Measurements from ENCODE around the gene SCEL.

Gene SCEL

DNA sequence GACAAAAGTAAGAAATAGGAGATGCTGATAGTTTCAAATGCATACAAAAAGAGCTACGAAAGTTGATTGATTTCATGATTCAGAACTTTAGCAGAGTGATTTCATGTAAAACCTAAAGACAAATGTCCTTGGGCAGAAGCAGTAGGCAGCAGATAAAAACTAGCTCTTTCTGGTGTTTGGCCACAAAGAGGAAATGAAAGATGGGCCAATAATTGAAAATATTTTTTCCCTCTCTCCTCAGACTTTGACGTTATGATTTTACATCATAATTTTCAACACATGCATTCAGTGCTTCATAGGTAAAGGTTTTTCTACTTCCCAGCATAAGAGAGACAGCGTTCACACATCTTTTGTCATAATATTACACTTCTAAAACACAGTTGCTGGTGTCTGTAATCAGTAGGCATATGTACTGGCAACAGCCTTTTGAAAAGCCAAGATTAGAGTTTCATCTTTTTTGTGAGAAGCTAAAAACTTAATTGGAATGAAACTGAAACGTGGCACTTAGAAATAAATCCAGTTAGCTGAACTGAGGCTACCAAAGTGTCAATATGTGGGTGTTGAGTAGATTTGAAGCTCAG is 9.3 kb downstream of the SCEL start:
- DNase-seq (ENCODE audit: low spot score) = no peak
- TF ChIP-seq, protein P1, sequence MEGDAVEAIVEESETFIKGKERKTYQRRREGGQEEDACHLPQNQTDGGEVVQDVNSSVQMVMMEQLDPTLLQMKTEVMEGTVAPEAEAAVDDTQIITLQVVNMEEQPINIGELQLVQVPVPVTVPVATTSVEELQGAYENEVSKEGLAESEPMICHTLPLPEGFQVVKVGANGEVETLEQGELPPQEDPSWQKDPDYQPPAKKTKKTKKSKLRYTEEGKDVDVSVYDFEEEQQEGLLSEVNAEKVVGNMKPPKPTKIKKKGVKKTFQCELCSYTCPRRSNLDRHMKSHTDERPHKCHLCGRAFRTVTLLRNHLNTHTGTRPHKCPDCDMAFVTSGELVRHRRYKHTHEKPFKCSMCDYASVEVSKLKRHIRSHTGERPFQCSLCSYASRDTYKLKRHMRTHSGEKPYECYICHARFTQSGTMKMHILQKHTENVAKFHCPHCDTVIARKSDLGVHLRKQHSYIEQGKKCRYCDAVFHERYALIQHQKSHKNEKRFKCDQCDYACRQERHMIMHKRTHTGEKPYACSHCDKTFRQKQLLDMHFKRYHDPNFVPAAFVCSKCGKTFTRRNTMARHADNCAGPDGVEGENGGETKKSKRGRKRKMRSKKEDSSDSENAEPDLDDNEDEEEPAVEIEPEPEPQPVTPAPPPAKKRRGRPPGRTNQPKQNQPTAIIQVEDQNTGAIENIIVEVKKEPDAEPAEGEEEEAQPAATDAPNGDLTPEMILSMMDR (IDR thresholded peaks at IDR 0.05; ENCODE audit: extremely low read depth, missing control alignments) = no peak

GRCh38 chr13:77545626-77546412 is 10.3 kb downstream of the SCEL start:
- TF ChIP-seq, protein P1 (IDR thresholded peaks at IDR 0.05; ENCODE audit: extremely low read depth, missing control alignments) = no peak

DNA sequence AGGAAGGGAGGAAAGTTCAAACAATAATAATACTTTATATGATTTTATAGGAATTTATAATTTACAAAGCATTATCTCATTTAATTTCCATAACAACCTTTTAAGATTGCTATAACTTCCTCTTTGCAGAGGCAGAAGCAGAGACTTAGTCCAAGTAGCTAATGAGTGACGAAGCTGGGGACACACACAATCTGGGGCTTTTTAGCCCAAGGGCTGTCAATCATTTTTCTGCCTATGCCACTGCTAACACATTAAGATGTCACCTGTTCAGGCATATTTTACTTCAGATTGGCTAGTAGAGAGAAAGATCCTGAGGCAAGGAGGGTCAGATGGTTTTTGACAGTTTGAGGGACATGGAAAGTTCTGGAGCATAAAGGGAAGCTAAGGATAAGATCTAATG is 12.6 kb downstream of the SCEL start:
- DNase-seq (ENCODE audit: low spot score) = no peak
- TF ChIP-seq, protein P1 (IDR thresholded peaks at IDR 0.05; ENCODE audit: extremely low read depth, missing control alignments) = no peak

More at GRCh38 chr13:77545626-77546412, 10.3 kb downstream of the SCEL start:
- DNase-seq (ENCODE audit: low spot score) = no peak

DNA sequence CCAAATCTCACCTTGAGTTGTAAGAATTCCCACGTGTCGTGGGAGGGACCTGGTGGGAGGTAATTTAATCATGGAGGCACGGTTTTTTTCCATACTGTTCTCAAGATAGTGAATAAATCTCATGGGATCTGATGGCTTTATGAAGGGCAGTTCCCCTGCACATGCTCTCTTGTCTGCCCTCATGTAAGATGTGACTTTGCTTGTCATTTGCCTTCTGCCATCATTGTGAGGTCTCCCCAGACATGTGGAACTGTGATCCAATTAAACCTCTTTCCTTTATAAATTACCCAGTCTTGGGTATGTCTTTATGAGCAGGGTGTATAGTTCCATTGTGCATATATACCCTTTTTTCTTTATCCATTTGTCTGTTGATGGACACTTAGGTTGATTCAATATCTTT is 13.1 kb downstream of the SCEL start:
- DNase-seq (ENCODE audit: low spot score) = no peak
- TF ChIP-seq, protein P1 (IDR thresholded peaks at IDR 0.05; ENCODE audit: extremely low read depth, missing control alignments) = no peak

DNA sequence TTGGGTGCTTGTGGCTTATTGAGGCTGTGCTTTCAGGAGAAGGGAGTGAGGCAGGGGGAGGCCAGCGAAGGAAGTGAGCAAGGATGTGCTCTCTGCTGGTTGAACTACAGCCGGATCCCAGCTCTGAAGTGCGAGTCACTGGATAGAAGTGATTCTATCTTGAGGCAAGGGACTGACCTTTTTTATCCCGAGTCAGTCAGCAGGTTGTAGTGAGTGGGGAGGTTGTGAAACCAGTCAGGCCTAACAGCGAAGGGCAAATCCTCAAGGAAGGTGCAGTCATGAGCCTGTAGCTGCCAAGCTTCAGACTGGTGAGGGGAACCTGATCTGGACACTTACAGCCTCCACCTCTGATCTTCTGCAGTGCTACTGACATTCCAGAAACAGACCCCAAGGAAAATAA is 18.6 kb downstream of the SCEL start:
- no peak for DNase-seq (ENCODE audit: low spot score)
- TF ChIP-seq, protein P1 (IDR thresholded peaks at IDR 0.05; ENCODE audit: extremely low read depth, missing control alignments) = no peak

- DNase-seq (ENCODE audit: low spot score) = no peak
- TF ChIP-seq, protein P1 (IDR thresholded peaks at IDR 0.05; ENCODE audit: extremely low read depth, missing control alignments) = no peak
Observed at GRCh38 chr13:77555246-77555645, 19.7 kb downstream of the SCEL start.

DNA sequence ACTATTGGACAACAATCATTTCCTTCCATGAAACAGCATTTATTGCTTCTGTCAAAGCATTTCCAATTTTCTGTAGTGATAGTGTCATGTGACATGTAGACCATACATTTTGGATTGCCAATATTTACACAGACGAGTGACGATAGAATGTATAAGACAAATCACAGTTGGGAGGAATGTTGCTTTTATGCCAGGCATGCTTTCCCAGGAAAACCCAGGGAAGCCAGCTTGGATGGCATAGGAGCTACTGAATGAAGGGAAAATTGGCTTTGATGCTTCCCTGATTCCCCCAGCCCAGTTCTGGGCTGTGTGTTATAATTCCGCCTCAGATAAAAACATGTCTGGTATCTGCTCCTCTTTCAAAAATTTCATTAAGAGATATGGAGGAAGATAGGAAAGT is 22.5 kb downstream of the SCEL start:
- DNase-seq (ENCODE audit: low spot score) = no peak
- TF ChIP-seq, protein P1 (IDR thresholded peaks at IDR 0.05; ENCODE audit: extremely low read depth, missing control alignments) = no peak

Measured in GM20000 (cell line).